DMS 273 (cell line): Measurements from ENCODE around the gene TUBB4A.

Experiments
- DNase-seq: peaks from one replicate; lab custom pipeline; 2025; ENCODE audit not compliant: unreplicated experiment; lab: John Stamatoyannopoulos, UW

Gene TUBB4A

DNA sequence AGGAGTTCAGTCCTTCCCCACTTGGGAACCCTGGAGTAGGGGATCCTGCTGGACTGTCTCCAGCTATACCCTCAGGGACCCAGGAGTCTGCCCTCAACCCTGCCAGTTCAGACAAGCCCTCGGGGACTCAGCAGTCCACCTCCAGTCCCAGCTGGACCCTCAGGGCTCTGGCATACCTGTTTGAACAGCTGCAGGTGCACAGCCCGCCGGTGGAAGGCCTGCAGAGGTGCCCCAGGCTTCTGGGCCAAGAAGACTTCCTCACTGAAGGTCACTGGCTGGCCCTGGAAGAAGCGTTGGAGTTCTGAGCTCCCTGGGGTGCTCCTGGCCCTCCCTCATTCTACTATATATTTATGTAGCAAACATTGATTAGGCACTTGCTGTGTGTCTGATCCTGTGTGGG, 29.4 kb downstream of the TUBB4A start:
- DNase-seq: no peak

DNA sequence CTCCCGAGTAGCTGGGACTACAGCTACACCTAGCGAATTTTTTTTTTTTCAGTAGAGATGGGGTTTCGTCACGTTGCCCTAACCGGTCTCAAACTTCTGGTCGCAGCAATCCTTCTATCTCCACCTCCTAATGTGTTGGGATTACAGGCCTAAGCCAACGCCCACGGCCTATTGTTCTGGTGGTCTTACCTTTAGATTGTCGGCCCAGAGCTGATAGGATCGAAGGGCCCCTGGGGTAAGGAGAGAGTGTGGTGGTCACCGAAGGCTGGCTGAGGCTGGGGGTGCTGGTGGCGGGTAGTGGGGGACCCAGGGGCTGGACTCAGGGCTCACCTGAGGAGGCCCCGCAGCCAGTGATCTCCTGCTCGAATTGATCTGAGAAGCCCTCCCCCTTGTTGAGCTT, 31.0 kb downstream of the TUBB4A start:
- DNase-seq: no peak

DNA sequence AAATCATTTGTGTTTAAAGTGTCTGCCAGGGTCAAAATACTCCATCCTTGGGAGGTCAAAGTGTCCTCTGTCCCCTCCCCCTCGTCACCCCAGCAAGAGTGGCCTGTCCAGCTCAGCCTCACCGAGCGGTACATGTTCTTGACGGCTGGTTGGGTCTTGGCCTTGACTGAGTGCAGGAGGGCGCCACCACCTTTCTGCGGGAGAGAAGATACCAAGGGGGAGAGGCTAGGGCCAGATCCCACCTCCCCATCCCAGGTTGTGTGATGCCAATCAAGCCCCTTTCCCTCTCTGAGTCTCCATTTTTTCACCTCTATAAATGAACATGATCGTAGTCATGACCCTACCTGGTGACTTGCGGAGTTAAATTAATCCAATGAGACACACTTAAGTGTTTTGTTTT, 31.9 kb downstream of the TUBB4A start:
- no peak for DNase-seq

DNA sequence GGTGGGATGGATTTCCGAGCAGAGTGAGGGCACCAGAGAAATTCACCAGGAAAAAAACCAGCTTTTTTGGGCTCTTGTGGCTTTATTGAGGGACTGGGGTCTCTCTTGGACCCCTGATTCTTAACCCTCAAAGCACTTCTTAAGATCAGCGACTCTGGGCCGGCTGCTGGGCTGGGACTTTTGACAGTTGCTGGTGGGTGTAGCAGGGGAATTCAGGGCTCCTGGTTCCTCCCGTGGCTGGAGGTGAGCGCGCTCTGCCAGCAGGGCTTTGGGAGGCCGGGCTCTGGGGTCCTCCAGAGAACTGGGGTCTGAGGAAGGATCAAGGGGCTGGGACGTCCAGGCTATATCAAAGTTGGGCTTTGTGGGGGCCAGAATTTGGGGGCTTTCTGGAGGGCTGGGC, 34.7 kb downstream of the TUBB4A start:
- no peak for DNase-seq

DNA sequence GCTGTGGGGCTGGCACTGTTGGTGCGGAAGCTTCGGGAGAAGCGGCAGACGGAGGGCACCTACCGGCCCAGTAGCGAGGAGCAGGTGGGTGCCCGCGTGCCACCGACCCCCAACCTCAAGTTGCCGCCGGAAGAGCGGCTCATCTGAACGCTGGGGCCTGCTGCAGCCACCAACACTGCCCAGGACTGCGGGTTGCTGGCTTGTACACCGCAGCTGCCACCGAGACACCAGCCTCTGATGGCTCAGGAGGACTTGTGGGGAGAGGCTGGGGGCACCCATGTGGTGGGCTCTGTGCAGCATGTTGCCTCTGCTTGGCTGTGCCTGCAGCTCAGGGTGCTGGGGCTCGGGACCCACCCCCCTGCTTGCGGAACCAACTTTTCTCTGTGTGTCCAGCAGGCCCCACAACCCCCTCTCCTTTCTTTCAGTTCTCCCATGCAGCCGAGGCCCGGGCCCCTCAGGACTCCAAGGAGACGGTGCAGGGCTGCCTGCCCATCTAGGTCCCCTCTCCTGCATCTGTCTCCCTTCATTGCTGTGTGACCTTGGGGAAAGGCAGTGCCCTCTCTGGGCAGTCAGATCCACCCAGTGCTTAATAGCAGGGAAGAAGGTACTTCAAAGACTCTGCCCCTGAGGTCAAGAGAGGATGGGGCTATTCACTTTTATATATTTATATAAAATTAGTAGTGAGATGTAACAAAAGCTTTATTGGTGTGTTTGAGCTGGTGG, 35.4 kb downstream of the TUBB4A start:
- DNase-seq: no peak

DNA sequence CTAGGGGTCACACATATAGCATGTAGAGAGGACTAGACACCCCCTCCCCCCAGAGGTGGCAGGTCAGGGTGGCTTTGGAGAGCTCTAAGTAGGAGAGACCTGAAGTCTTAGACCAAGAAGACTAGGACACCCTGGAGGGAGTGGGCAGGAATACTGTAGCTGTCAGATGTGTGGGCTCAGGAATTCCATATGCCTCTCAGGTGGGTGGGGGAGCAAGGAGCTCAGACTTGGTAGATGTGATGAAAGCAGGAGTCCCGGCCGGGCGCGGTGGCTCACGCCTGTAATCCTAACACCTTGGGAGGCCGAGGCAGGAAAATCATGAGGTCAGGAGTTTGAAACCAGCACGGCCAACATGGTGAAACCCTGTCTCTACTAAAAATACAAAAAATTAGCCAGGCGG, 36.4 kb downstream of the TUBB4A start:
- DNase-seq: no peak

DNA sequence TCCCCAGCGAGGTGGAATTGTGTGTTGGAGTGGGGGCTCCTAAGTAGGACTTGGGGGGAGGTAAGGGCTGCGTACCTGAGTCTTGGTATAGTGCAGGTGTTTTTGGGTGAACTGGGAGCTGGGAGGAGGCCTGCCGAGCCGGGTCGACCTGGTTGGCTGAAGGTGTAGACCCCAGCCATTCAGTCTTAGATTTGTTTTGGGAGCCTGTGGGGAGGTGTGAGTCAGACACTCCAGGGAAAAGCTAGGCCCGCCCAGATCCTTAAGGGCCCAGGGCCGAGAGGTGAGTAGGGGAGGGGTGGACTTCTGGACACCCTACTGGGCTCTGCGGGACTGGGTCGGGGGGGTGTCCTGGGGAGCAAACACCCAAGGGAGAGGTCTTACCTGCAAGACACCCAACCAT, 37.1 kb downstream of the TUBB4A start:
- no peak for DNase-seq

DNA sequence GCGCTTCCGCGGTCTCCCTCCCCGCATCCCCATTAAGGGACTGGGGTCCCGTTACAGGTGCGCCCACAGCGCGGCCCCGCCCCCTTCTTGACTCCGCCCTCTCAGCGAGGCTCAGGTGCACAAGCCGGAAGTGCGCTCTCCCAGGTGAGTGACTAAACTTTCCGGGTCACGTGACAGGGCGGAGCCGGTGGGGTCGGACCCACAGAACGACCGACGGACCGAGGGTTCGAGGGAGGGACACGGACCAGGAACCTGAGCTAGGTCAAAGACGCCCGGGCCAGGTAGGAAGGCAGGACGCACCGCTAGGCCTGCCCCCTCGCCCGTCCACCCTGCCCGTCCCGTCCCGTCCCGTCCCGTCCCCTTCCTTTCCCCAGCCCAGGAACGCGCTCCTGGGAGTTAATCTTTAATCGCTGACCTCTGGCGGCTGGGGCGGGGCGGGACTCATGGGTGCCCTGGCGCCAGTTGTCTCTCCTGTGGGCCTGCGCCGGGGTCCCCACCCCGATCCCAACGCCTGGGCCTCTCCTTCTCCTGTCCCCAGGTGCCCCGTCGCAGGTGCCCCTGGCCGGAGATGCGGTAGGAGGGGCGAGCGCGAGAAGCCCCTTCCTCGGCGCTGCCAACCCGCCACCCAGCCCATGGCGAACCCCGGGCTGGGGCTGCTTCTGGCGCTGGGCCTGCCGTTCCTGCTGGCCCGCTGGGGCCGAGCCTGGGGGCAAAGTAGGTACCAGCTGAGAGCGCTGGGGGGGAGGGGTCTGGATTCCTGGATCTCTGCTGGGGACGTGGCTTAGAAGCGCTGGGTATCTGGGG, 37.8 kb downstream of the TUBB4A start, which contains the start of gene CRB3:
TSS of gene CRB3 (plus strand) at position 202 of the 804 bp plus-strand sequence. CDS start at position 633, 431 bp downstream.
- no peak for DNase-seq

DNA sequence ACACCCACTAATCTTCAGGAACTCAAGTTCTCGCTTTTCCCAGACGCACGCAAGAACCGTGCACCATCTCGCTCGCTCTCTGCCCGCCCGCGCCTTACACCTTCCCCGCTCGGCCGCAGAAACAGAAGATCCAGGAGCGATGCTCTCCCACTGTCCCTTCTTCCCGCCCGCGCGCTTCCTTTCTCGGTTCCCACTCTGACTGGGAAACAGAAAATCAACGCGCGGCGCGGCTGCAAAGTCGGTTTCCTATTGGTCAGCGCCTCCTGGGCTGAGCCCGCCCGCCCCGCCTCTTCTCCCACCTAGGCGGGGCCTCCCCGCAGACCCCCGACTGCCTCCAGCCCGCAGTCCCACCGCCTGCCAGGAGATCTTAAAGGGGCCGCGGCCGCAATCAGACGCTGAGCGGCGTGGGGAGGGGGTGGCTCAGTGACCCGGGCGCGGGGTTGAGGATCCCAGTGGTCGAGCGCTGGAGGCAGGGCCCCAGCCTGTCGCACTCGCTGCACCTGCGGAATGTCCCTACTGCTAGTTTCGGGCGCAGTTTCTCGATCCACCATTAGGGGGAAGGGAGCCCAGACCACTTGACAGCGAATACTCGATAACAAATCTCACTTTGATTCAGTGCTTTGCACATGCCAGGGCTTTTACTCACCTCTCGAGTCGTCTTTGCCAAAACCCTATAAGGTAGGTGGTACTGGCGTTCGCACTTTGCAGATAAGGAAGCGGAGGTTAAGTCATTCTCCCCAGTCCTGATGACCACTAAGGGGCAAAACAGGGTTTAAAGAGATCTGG, 41.8 kb downstream of the TUBB4A start:
- DNase-seq: peak; percentile 100

DNA sequence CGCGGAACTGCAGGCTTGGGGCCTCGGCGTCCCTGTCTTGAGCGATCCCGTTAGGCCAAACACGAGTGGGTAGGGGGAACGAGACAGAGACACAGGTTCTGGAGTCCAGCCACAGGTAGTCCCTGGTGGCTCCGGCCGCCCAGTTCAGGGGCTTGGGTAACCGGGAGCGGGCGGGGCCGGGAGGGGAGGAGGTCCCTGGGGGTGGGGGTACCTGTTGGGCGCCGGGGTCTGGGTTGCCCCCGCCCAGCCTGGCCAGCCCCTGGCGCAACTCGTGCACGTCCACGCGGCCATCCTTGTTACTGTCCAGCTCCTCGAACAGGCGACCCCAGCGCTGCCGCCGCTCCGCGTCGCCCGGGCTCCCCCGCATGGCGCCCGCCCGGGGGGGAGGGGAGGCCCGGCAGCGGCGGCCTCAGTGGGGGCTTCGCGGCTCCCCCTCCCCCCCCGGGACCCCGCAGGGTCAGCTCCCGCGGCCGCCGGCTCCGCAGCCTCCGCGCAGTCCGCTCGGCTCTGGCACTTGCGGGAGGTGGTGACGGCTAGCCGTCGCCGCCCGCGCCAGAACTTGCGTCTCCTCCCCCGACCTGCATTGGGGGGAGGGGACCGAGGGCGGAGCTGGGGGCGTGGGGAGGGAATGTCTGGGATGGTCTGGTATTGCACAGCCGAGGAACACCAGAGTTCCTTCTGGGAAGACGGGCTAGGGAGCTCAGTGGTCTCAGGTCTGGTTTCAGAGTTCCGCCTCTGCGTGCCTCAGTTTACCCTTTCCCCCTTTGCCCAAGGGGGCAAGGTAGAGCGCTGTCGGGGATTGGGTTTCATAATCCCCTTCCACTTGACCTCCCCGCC, 42.6 kb downstream of the TUBB4A start, which contains the start of gene SLC25A23:
TSS of gene SLC25A23 (minus strand) at position 531 of the 837 bp plus-strand sequence. CDS start at position 367, 164 bp downstream.
- peak; percentile 86 for DNase-seq

DNA sequence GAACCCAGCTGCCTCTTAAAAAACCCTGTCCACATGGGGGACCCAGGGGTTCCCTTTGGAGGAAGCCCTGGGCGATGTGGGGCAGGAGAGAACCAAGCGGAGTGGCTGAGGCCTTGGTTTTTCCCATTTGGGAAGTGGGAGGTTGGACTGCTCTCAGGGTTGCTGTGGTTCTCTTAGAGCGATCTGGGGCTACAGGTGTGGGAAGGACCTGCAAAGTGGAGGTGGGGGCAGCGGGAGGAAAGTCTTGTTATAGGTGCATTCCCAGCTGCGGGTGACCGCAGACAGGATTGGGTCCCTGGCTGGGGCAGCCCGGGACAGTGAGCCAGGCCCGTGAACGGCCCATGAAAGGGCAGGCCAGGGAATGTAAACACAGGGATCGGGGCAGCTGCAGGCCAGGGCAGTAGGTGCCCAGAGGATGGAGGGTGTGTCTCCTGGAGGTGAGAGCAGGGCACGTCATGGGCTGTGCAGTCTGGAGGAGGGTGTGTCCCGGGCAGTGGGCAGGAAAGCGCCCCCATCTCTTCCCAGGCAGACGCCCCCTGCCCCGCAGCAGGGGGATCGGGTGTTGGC, 43.3 kb downstream of the TUBB4A start:
- DNase-seq: no peak

DNA sequence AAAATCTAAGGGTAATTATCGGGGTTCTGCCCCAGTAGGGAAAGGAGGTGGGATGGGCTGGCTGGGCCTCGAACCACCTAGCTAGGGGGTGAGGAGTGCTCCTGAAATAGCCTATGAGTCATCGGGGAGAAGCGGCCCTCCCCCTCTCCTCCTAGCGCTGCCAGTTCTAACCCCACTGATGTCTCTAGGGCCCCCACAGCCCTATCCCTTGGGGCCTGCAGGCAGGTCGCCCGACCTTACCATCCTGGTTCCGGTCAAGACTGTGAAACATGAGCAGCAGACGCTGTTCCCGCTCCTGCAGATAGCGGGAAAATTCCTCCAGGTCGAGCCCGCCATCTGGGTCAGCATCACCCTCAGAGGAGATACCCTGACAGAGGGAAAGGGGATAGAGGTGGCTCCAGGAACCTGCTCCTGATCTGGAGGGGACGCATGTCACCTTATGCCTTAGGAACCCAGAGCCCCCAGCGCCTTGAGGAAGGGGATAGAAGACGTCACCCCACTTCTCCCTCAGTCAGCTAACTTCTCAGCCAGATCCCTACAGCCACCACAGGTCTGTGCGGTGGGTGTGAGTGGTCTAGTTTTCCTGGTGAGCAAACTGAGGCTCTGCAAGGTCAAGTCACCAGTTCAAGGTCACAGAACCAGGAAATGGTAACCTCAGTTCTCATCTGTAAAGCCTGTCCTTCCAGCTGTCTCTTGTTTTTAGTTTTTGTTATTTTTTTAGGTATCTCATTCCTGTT, 44.0 kb downstream of the TUBB4A start:
- DNase-seq: no peak

DNA sequence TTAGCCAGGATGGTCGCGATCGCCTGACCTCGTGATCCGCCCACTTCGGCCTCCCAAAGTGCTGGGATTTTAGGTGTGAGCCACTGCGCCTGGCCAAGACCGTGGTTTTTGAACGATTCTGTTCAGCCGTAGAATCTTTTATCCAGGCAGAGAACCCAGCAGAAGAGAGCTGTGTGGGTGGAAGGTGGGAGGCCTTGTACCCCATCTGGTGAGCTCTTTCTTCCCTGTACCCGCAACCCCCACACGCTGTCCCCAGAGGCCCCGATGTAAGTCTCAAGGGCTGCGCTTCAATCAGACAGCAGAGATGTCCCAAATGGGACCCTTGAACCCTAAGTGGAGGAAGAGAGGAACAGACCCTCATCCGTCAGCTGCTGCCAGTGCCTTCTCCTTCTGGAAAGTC, 46.2 kb downstream of the TUBB4A start:
- no peak for DNase-seq

DNA sequence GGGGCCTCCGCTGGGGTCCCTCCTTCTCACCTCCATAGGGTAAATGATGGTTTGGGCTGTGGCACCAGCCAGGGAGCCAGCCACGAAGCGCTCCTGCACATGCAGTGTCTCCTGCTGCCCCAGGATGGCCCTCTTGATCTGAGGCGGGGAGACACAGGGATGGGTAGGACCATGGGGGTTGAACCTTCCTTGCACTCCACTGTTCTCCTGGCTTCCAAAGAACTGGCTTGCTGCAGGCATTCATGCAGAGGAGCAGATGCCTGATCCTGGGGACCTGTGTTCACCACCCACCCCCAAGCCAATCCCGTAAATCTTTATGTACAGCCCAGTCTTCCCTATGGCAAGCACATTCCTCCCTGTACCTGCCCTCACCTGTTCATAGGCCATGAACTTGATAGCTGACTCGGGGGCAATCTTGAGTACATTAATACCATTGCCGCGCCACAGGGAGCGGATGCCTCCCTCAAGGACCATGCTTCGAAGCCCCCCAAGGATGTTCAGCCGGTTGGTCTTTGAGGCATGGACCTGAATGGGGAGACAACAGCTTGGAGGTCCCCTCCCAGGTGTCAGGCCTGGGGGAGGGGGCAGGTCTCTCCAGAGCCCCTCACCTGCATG, 48.1 kb downstream of the TUBB4A start:
- no peak for DNase-seq

DNA sequence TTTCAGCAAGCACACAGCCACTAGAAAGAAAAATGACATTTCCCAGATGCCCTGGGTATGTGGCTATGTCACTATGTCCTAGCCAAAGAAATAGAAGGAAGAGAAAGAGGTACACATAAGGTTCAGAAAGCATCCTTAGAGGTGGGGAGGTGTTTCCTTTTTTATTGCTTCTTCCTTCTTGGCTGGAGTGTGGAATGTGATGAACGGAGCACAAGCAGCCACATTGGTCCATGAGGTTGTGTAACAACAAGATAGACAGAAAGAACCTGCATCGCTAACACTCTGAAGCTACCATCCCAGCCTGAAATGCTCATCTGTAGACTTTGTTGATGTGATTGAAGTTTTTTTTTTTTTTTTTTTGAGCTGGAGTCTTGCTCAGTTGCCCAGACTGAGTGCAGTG, 49.2 kb downstream of the TUBB4A start:
- no peak for DNase-seq

DNA sequence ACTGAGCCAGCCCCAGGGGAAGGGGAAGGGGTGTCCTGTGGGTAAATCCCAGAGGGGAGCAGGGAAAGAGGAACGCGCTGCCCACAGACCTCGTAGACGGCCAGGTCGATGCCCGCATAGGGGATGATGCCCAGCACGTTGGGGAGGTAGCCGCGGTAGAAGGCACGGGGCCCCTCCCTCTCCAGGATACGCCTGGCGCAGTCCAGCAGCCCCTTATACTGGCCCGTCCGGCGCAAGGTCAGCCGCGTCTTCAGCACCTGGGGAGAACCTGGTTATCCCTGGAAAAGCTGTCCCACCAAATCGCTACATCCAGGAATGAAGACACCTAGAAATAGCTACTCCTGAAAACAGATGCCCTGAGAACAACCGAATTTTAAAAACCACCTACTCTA, 49.9 kb downstream of the TUBB4A start:
- no peak for DNase-seq

DNA sequence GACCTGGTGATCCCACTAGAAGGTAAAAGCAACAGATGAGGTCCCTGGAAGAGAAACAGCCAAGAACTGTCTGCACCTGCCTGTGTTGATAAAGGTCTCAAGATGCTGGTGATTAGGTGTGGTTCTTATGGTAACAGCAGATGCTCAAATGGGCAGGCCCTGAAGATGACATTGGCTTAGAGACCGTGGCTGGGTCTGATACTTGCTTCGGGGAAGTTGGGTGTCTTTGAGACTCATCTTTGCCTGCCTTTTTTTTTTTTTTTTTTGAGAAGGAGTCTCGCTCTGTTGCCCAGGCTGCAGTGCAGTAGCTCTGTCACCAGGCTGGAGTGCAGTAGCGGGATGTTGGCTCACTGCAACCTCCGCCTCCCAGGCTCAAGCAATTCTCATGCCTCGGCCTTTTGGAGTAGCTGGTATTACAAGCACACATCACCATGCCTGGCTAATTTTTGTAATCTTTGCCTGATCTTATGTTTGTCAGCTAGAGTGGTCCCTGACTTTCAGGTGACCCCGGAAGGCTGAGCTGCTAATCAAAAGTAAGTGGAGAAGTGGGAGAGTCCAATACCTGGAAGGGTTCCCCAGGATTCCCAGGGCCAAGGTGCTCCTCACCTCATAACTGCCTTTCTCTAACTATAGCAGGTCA, 50.4 kb downstream of the TUBB4A start:
- DNase-seq: no peak

DNA sequence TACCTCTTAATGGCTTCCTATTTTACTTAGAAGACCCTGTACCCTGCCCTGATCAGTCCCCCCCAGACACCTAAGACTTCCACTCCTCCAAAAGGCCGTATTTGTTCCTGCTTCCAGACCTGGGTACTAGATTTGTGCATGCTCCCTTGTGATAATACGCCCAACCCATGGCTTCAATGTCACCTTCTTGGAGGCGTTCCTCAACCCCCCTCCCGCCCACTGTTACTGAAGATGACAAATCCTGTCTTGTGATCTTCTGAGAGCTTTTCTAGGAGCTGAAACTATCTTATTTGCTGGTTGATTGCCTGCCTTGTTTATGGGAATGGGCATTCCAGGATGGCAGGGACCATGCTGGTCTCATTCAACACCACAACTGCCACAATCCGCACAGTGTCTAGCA, 51.9 kb downstream of the TUBB4A start:
- no peak for DNase-seq

DNA sequence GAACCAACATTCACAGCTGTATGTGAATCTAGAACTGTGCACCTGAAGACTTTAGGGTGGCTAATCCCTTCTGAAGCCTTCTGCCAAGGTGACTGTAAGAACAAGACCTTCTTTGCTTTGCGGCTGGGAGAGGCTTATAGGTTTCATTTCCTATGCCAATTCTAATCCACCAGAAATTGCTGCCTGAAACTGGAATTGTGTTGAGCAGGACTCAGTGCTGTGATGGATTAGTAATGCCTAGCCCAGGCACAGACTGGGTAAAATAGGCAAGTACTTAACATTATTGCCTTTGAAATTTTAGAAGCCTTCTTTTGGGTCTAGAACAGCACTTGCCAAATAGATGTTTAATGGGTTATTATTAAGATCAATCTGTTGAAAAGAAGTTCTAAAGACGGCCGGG, 54.1 kb downstream of the TUBB4A start:
- no peak for DNase-seq
